HepG2 (cell line): ENCODE data around the gene SLC17A5. TPM values are rescaled to one million over a fixed set of nuclear protein-coding genes. Genes with fewer than 3 reads are reported as not detected.

Experiments used
- KLF16 ChIP-seq, 2 experiments: sonication (generic) in 1 of 2; formaldehyde crosslinking in 1 of 2; IDR thresholded peaks; 2 replicates each; pipeline versions ENCODE4 v1.6.1 to v1.8.0; 2016 to 2023; ENCODE audit warnings: missing genetic modification reagents in 2 of 2, missing compliant biosample characterization in 1 of 2
- MED13 ChIP-seq: sonication (generic); formaldehyde crosslinking; IDR thresholded peaks from 2 replicates; pipeline ENCODE4 v1.5.0; 2020; ENCODE audit warnings: missing genetic modification reagents
- SOX6 ChIP-seq, 2 experiments: fragments of 450-650 bp in 1 of 2; sonication (generic) in 1 of 2; formaldehyde crosslinking in 1 of 2; IDR thresholded peaks; 2 replicates each; pipeline versions ENCODE4 v1.4.0 to v1.6.1; 2017 to 2020; ENCODE audit warnings: antibody characterized with exemption in 1 of 2, mild to moderate bottlenecking in 1 of 2, missing genetic modification reagents in 1 of 2
- ZFP62 ChIP-seq: sonication (generic); formaldehyde crosslinking; IDR thresholded peaks from 2 replicates; pipeline ENCODE4 v1.4.0; 2020; ENCODE audit warnings: missing genetic modification reagents
- ZNF577 ChIP-seq: sonication (generic); formaldehyde crosslinking; IDR thresholded peaks from 2 replicates; pipeline ENCODE4 v1.4.0; 2020; ENCODE audit warnings: mild to moderate bottlenecking, low read depth, missing genetic modification reagents, borderline replicate concordance
- ZNF589 ChIP-seq: sonication (generic); formaldehyde crosslinking; conservative IDR thresholded peaks from 2 replicates; pipeline ENCODE4 v1.8.0; 2022; ENCODE audit warnings: mild to moderate bottlenecking, moderate library complexity, missing genetic modification reagents
- ZNF768 ChIP-seq: sonication (generic); formaldehyde crosslinking; IDR thresholded peaks from 2 replicates; pipeline ENCODE4 v1.4.0; 2020; ENCODE audit warnings: missing genetic modification reagents
- ZSCAN21 ChIP-seq: sonication (generic); formaldehyde crosslinking; IDR thresholded peaks from 2 replicates; pipeline ENCODE4 v1.8.0; 2022; ENCODE audit warnings: mild to moderate bottlenecking, missing genetic modification reagents, moderate library complexity, borderline replicate concordance
- polyA plus RNA-seq, 8 experiments: library from polyadenylated mRNA; depleted of rRNA in 3 of 8; stranded (reverse) in 7 of 8; unstranded in 1 of 8; fragments of >200 nt; fragmentation: Illumina TruSeq in 4 of 8; extraction: Trizol in 4 of 8; gene quantifications; 2 replicates each; pipeline versions ENCODE4 v1.2.1 to v1.2.3, GENCODE V29; 2011 to 2016; ENCODE audit warnings: low read depth in 4 of 8, missing spikeins in 1 of 8, mixed read lengths in 1 of 8; ENCODE audit not compliant: insufficient read depth in 1 of 8
- total RNA-seq, 5 experiments: library from RNA; depleted of rRNA; stranded (reverse); fragments of >200 nt; fragmentation: Illumina TruSeq; extraction: Trizol; gene quantifications; 2 replicates each; pipeline ENCODE4 v1.2.3, GENCODE V29; 2016; ENCODE audit warnings: low read depth in 1 of 5
- TF ChIP-seq, protein P1 (sequence below): sonication (generic); formaldehyde crosslinking; IDR thresholded peaks from 2 replicates; pipeline ENCODE4 v1.4.0; 2020; ENCODE audit warnings: missing genetic modification reagents, borderline replicate concordance
- TF ChIP-seq, protein P2 (sequence below): sonication (generic); formaldehyde crosslinking; IDR thresholded peaks from 2 replicates; pipeline ENCODE4 v1.5.1; 2020; ENCODE audit warnings: mild to moderate bottlenecking, missing genetic modification reagents
- TF ChIP-seq, protein P3 (sequence below): sonication (generic); formaldehyde crosslinking; IDR thresholded peaks from 2 replicates; pipeline ENCODE4 v1.5.0; 2020; ENCODE audit warnings: mild to moderate bottlenecking, missing genetic modification reagents, borderline replicate concordance

SLC17A5 gene
- total and polyA plus RNA-seq, 2 of the 13 experiments (the other 11 are each of a cell fraction or from before 2014, with no cell fraction given) = 18.3 to 20.5 TPM

DNA sequence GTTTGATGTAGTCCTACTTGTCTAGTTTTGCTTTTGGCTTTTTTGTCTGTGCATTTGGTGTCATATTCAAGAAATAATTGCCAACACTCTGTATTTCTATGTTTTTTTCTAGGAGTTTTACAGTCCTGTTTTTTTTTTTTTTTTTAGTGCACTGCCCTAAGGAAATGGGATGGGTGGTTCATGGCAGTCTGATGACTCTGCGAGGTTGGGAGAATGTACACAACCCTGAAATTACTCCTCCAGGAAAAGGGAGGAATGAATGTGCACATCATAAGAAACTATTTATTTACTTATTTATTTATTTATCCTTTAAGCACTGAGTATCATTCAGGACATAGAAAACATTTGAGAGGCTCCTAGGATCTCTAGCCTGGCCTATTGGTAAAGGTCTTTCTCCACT is 15.2 kb upstream of the SLC17A5 start (continued):
- no peak for TF ChIP-seq ZFP62 (CRISPR knock-in tag)
- TF ChIP-seq KLF16 (CRISPR knock-in tag; IDR thresholded peaks at IDR 0.05) = no peak
- TF ChIP-seq, protein P1, sequence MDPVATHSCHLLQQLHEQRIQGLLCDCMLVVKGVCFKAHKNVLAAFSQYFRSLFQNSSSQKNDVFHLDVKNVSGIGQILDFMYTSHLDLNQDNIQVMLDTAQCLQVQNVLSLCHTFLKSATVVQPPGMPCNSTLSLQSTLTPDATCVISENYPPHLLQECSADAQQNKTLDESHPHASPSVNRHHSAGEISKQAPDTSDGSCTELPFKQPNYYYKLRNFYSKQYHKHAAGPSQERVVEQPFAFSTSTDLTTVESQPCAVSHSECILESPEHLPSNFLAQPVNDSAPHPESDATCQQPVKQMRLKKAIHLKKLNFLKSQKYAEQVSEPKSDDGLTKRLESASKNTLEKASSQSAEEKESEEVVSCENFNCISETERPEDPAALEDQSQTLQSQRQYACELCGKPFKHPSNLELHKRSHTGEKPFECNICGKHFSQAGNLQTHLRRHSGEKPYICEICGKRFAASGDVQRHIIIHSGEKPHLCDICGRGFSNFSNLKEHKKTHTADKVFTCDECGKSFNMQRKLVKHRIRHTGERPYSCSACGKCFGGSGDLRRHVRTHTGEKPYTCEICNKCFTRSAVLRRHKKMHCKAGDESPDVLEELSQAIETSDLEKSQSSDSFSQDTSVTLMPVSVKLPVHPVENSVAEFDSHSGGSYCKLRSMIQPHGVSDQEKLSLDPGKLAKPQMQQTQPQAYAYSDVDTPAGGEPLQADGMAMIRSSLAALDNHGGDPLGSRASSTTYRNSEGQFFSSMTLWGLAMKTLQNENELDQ (CRISPR knock-in tag) = no peak
- TF ChIP-seq ZNF589 (CRISPR knock-in tag) = no peak
- TF ChIP-seq ZNF577 (CRISPR knock-in tag) = no peak
- TF ChIP-seq, protein P2, sequence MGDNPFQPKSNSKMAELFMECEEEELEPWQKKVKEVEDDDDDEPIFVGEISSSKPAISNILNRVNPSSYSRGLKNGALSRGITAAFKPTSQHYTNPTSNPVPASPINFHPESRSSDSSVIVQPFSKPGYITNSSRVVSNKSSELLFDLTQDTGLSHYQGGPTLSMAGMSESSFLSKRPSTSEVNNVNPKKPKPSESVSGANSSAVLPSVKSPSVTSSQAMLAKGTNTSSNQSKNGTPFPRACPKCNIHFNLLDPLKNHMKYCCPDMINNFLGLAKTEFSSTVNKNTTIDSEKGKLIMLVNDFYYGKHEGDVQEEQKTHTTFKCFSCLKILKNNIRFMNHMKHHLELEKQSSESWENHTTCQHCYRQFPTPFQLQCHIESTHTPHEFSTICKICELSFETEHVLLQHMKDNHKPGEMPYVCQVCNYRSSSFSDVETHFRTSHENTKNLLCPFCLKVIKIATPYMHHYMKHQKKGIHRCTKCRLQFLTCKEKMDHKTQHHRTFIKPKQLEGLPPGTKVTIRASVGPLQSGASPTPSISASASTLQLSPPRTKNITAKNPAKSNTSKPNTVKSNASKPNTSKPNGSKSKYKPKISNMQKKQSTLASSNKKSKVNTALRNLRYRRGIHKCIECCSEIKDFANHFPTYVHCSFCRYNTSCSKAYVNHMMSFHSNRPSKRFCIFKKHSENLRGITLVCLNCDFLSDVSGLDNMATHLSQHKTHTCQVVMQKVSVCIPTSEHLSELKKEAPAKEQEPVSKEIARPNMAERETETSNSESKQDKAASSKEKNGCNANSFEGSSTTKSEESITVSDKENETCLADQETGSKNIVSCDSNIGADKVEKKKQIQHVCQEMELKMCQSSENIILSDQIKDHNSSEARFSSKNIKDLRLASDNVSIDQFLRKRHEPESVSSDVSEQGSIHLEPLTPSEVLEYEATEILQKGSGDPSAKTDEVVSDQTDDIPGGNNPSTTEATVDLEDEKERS (CRISPR knock-in tag) = no peak
- TF ChIP-seq, protein P3, sequence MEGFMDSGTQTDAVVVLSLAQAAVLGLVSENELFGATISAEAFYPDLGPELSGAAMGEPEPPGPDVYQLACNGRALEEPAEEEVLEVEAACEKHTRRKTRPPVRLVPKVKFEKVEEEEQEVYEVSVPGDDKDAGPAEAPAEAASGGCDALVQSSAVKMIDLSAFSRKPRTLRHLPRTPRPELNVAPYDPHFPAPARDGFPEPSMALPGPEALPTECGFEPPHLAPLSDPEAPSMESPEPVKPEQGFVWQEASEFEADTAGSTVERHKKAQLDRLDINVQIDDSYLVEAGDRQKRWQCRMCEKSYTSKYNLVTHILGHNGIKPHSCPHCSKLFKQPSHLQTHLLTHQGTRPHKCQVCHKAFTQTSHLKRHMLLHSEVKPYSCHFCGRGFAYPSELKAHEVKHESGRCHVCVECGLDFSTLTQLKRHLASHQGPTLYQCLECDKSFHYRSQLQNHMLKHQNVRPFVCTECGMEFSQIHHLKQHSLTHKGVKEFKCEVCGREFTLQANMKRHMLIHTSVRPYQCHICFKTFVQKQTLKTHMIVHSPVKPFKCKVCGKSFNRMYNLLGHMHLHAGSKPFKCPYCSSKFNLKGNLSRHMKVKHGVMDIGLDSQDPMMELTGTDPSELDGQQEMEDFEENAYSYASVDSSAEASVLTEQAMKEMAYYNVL (CRISPR knock-in tag) = no peak
- TF ChIP-seq ZNF768 (CRISPR knock-in tag) = no peak
- TF ChIP-seq ZSCAN21 (CRISPR knock-in tag) = no peak
- TF ChIP-seq MED13 (CRISPR knock-in tag) = no peak
- no peak for TF ChIP-seq SOX6 (IDR thresholded peaks at IDR 0.05)
- no peak for TF ChIP-seq SOX6 (CRISPR knock-in tag; IDR thresholded peaks at IDR 0.05)
